SK-N-DZ (cell line): ENCODE data around the gene ZNF687.

Source experiments
- DNase-seq: peaks from one replicate; pipeline ENCODE4 v3.0.0-alpha.2; 2015; ENCODE audit warnings: low spot score

Gene ZNF687

DNA sequence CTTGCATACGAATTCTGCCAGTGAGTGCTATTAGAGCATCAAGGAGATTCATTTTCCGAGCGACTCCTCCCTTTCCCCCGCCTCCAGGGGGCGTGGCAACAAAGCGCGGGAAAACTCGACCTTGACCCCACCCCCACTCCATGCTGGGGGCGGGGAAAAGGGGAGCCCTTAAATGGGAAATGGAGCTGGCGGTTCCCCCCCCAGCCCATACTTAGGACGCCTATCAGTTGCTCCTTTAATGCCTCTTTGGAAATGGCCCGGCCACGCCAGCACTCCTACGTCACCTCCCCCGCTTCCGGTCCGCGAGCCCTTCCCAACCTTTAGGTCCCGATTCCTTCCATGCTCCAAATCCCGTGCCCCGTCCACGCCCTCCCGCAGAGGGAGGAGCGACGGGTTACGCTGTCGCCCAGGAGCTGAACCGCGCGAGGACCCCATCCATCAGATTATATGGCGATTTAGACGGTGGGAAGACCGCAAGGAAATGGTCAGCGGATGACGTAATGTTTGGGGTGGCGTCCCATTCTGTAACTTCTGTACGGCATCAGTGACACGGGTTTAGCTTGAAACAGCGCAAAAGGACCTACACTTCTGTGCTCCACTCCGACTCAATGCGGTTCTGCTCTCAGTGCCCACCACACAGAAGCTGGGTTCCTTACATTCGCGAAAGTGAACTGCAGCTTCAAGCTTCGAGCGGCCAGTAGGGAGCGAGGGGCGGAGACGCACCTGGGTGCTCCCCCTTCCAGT is 702 bp upstream of the ZNF687 start:
- peak; percentile 99 for DNase-seq

DNA sequence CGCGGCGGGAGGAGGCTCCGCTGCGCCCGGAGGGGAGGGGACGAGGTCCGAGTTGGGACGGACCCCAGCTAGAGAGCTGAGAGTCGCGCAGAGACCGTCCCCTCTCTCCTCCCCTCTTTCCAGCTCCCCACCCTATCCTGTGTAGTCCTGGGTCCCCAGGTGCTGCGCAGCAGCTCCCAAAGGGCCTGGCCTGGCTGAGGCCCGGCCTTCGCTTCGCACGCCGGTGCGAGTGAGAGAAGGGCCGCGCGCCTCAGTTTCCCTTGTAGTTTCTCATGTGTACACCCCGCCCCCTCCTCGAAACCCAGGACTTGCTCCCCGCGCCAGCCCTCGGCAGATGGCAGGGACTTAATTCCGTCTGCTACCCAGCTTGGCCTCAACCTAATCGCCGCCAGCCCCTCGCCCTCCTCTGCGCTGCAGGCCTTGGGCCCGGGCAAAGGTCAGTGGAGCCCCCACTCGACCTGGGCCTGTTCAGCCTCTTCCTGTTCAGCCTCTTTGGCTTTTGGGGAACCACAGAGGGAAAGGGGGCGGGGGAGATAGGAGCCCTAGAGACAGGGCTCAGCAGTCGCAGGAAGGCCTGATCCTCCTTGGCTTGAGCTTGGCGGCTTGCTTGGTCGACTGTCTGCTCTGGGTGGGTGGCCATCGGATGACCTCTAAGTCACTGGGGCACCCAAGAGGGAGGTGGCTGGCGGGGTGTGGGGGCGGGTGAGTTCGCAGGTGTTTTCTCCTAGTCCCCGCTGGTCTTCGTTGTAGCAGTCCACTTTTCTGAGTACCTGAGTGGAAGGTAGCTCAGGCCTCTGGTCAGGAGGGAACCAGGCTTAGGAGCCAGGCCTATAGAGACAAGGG is 1.0 kb downstream of the ZNF687 start:
- peak; percentile 52 for DNase-seq

DNA sequence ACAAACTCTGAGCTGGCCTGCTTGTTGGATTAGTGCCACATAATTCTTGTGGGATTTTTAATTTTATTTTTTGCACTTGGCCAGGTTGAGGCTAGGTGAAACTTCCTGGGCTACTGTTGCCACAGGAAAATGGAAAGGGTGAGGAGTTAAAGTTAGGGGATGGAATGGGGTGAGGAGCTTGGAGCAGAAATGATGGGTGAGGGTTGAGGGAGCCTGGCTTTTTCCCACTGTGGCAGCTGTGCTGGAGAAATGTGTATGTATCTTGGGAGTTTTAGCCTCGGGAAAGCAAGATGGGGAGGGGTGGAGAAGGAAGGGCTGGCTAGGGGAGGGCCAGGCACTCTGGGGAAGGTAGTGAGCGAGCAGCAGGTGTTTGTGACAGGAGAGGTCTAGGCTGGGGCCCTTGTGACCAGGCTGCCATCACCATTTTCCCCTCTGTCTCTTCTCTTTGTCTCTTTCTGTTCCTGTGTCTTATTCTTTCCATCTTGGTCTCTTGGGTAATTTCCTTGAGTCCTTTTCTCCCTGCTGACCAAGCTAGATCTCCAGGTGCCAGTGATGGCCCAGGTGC is 2.0 kb downstream of the ZNF687 start:
- DNase-seq: no peak

DNA sequence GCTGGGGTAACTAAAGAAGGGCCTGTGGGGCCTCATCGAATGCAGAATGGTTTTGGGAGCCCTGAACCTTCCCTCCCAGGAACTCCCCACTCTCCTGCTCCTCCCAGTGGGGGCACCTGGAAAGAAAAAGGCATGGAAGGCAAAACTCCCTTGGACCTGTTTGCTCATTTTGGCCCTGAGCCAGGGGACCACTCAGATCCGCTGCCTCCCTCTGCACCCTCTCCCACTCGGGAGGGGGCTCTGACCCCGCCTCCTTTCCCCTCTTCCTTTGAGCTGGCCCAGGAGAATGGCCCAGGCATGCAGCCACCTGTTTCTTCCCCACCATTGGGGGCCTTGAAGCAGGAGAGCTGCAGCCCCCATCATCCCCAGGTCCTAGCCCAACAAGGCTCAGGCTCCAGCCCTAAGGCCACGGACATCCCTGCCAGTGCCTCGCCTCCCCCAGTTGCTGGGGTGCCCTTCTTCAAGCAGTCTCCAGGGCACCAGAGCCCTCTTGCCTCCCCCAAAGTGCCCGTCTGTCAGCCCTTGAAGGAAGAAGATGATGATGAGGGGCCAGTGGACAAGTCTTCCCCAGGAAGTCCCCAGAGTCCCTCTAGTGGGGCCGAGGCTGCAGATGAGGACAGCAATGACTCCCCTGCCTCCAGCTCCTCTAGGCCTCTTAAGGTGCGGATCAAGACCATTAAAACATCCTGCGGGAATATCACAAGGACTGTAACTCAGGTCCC is 4.7 kb downstream of the ZNF687 start:
- no peak for DNase-seq

DNA sequence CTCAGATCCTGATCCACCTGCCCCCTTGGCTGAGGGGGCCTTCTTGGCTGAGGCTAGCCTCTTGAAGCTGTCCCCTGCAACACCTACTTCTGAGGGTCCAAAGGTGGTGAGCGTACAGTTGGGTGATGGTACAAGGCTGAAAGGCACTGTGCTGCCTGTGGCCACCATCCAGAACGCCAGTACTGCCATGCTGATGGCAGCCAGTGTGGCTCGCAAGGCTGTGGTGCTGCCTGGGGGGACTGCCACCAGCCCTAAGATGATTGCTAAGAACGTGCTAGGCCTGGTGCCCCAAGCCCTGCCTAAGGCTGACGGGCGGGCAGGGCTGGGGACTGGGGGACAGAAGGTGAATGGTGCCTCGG is 5.2 kb downstream of the ZNF687 start:
- no peak for DNase-seq

DNA sequence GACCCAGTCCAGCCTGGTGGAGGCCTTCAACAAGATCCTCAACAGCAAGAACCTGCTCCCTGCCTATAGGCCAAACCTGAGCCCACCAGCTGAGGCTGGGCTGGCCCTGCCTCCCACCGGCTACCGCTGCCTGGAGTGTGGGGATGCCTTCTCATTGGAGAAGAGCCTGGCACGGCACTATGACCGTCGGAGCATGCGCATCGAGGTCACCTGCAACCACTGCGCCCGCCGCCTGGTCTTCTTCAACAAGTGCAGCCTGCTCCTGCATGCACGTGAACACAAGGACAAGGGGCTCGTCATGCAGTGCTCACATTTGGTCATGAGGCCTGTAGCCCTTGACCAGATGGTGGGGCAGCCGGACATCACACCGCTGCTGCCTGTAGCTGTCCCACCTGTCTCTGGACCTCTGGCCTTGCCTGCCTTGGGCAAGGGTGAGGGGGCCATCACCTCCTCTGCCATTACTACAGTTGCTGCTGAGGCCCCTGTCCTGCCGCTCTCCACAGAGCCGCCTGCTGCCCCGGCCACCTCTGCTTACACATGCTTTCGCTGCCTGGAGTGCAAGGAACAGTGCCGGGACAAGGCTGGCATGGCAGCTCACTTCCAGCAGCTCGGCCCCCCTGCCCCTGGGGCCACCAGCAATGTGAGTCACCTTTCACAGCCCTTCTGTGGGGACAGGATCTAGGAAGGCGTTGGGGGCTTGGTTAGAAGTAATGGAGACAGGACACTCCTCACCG is 5.8 kb downstream of the ZNF687 start:
- no peak for DNase-seq

DNA sequence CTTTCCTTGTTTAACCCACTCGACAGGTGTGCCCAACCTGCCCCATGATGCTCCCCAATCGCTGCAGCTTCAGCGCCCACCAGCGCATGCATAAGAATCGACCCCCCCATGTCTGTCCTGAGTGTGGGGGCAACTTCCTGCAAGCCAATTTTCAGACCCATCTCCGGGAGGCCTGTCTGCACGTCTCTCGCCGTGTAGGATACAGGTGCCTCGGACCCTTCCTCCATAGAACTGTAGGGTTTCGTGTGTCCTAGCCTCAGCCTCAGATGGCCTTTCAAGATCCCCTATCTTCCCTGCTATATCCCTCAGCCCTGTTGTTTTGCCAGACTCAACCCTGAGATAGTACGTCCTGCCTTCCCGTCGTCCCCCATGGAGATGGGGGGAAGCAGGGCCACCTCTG is 6.4 kb downstream of the ZNF687 start:
- DNase-seq: no peak

DNA sequence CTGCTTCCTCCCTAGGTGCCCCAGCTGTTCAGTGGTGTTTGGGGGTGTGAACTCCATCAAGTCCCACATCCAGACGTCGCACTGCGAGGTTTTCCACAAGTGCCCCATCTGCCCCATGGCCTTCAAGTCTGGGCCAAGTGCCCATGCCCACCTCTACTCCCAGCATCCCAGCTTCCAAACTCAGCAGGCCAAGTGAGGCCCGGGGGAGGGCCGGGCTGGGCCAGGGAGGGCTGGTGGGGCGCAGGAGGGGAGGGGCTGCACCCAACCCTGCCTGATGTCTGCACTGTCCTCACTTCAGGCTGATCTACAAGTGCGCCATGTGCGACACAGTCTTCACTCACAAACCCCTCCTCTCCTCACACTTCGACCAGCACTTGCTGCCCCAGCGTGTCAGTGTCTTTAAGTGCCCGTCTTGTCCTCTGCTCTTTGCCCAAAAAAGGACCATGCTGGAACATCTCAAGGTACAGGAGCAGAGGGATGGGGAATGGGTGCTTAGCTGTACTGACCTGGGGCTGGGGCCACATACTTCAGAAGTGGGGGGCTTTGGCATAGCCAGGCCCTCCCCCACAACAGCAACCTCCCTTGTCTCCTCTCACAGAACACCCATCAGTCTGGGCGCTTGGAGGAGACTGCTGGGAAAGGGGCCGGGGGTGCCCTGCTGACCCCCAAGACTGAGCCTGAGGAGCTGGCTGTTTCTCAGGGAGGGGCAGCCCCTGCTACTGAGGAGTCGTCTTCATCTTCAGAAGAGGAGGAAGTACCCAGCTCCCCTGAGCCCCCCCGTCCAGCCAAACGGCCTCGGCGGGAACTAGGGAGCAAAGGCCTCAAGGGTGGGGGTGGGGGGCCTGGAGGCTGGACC is 7.2 kb downstream of the ZNF687 start:
- DNase-seq: no peak

DNA sequence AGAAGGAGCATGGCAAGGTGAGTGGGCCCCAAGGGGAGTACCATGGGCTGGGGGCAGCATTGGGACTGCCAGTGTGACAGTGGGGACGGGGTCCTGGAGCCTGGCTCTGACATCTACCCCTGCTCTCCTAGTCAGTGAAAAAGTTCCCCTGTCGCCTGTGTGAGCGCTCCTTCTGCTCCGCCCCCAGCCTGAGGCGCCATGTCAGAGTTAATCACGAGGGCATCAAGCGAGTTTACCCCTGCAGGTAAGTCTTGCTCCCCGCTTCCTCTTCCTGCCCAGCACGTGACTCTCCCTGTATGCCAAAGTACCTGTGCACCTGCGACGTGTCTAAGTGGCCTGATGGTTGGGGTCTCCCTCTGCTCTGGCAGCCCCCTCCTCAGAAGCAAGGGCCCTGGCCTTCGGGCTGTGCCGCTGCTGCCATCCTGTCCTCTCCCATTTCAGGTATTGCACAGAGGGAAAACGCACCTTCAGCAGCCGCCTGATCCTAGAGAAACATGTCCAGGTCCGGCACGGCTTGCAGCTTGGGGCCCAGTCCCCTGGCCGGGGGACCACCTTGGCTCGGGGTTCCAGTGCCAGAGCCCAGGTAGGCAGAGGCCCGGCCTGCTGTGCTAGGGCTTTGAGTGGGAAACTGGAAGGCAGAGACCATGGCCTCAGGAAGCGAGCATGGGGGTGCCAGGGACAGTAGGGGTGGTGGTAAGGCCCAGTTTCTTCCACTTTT is 8.1 kb downstream of the ZNF687 start:
- no peak for DNase-seq

DNA sequence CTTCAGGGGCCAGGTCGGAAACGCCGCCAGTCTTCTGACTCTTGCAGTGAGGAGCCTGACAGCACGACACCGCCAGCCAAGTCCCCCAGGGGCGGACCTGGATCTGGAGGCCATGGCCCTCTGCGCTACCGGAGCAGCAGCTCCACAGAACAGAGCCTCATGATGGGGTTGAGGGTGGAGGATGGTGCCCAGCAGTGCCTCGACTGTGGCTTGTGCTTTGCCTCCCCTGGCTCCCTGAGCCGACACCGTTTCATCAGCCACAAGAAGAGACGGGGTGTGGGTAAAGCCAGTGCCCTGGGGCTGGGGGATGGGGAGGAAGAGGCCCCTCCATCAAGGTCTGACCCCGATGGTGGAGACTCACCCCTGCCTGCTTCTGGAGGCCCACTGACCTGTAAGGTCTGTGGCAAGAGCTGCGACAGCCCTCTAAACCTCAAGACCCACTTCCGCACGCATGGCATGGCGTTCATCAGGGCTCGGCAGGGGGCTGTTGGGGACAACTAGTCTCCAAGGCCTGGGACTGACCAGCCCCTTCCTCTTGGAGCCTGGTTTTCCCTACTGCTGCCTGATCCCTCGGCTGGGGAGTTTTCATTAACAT is 8.7 kb downstream of the ZNF687 start:
- DNase-seq: no peak

DNA sequence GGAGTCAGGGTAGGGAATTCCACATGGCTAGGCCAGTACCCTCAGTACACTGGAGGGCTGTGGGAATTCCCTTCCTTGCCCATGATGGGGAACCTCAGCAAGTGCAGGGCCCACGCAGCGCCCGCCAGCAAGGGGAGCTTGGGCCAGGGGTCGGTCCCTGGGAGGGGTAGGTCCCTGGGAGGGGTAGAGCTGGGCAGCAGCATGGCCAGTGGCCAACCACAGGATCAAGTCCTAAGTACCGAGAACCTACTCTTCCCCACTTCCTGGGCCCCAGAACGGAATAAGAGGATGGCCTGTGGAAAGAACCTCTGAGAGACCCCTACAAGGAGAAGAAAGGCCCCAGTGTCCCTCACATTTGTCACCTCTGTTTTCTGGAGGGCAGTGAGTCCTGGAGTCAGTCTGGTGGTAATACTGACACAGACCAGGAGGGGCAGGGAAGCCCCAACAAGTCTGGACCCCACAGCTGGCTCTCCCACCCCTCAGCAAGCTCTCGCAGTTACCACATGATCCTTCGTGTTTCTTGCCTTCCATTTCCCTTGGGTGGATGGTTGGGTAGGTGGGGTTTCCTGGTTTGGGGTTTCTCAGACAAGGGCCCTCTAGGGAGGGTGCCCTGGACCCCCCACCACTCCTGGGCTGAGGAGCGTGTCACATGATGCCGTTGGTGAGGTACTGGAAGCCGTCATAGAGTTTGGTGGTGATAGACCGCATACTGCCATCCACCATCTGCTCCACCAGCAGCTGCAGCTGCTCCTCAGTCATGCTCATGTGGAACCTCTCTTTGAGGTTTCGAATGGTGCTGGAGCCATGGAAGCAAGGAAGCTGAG is 10.3 kb downstream of the ZNF687 start:
- DNase-seq: no peak

DNA sequence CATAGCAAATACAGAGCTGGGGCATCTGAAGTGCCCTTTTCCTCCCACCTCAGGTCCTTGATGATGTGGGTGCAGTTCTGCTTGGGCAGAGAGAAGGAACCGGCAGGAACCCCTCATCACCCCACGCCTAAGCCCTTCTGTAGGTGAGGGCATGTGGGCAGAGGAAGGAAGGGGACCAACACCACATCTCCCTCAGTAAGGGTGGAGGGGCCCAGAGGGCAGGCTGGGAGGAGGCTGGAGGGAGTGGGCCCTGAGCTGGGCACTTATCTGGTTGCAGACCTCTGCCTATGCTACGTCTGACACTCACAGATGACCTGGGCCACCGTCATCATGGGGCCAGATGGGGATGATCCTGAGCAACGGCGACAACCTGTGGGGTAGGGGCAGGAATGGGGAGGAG is 11.0 kb downstream of the ZNF687 start:
- no peak for DNase-seq

DNA sequence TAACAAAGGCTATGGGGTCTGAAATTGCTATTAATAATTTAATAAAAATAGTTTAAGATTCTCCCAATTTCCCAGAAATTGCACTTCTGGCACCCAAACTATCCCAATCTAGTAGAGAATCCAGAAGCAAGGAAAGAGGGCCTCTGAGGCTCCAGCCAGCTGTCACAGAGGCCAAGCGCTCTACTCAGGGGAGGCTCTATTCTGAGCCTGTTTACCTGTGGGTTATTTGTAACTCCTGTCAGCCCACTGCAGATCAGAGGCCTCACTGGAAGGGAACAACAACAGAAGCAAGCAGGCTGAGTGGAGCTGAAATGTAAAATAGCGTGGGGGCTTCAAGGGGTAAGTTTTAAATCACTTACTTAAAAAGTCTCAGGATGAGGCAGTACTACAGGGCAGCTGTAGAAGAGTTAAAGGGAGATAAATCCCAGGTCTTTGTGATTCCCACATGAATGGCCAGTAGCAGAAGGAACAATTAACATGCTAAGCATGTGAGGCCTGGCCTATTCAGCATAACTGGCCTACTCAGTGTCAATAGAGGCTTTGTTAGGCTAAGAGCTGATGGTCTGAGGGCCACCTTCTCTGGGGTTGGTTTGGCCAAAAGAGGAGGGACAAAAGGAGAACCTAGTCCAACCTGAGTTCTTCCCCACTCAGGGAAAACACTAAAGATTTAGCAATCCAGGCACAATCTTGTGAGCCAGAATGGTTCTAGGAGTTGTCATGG is 12.8 kb downstream of the ZNF687 start:
- DNase-seq: no peak

DNA sequence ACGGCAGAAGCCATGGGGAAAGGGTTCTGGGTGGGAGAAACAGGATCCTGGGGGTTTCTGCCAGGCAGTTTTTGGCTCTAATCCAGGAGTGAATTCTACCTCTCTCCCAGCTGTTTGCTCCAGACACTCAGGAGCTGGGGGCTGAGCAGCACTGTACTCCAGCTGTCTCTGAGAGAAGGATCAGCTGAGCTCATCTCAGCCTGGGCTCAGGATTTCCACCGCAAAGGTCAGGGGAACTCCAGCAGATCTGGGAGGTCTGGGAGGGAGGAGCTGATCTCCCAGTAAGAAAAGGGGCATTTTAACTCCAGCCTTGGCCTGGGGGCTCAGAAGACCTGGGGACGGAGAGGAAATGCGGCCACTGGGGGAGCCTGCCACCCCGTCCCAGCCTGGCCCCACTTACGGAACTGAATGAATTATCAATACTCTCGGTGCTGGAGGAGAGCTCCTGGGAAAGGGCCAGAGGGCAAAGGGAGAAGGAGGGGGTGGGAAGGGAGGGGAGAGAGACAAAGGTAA is 27.8 kb downstream of the ZNF687 start:
- no peak for DNase-seq

DNA sequence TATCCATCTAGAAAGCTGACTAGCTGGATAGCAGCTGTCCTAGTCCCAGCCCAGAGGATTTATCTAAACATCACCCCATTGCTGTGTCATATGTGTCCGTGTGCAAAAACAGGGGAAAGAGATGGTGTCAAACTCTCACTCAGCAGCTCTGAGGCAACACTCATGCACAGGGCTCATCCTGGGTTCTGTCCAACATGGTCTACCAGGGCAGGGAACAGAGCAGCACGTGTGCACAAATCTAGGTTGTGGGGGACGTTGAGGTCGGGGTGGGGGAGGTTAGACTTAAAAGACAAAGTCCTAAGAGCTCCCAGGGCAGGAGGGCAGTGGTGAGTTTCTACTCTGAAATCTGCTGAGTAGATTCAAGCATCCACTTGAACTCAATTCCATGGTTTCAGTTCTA is 28.9 kb downstream of the ZNF687 start:
- DNase-seq: no peak

DNA sequence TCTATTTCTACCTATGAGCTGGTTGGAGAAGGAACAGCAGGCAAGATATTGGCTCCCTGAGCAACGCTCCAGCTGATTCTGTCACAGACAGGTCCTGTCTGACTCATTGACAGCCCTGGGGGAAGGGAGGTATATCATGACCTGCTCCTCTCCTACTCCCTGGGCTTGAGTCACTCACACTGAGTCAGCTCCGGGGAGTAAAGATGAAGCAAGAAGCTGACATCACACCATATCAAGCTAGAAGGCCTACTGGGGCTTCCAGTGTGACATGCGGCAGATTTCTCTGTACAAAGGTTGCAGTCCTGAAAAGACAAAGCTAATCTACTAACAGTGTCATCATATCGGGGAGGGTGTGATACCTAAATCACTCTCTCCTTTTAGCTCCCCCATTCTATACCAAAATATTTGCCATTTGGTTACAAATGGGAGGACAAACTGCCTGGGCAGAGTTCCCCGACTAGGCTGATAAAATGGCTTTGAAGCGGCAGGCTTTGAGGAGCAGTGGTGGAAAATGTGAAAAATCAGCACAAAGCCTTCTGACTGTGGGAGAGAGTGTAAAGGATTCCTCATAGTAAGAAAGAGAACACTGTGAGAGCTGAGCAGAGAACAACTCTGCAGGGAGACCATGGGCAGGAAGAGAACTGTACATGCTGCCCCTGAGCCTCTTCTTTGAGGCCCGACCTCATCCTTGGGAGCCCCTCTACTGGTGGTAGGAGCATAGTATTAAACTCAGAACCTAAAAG is 29.7 kb downstream of the ZNF687 start:
- no peak for DNase-seq

DNA sequence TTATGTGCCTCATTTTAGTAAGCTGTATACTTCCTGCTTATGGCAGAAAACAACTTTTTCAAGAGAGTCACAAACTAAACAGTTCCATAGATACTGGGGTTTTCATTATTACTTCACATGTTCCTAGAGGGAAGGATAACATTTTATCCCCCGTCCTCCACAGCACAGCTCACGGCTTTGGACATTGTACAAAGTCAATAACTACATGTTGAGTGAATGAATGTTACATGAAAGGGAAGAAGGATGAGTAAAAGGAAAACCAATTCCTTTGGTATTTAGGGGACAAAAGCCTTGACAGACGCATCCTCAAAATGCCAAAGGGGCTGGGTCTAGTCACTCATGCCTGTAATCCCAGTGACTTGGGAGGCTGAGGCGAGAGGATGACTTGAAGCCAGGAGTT is 30.3 kb downstream of the ZNF687 start:
- no peak for DNase-seq
